HG02571 (cell line): ENCODE data around the gene PDE8A.

Experiments
- ATAC-seq: cut with Tn5 transposase; IDR thresholded peaks from one replicate; pipeline ENCODE4 v1.9.1; 2021; ENCODE audit warnings: mild to moderate bottlenecking, moderate library complexity; ENCODE audit not compliant: unreplicated experiment

PDE8A gene

DNA sequence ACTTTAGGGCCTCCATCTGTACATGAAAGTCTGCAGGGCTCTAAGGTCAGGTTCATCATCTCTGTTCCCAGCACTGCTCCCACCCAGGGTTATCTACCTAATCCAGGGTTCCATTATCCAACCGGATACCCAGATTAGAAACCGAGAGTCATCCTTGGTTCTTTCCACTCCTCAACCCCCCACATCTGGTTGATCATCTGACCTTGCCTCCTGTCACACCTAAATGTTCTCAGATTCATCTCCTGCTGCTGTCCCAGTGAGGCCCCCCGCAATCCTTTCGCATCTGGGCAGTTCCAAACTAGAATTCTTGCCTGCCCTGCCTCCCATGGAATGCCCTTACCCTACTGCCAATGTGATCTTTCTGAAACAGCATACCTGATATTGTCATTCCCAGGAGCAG lies 136.5 kb downstream of the PDE8A start:
- no peak for ATAC-seq

DNA sequence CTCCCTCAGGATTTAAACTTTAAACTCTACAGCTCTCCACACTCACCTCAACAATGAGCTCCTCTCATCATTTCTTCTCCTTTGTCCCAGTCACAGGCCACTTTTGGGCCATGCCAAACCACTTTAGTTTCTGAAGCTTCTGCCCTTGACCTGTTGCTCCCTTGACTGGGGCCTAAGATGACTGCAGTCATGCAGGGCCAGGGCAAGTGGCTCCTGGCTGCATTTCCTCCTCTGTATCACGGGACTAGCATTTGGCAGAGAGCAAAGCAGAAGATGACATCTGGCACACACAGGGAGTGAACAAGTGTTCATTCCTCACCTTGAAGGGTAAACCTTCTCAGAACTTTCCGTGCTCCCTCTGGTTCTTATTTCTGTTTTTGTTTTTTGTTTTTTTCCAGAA lies 136.9 kb downstream of the PDE8A start:
- ATAC-seq, result no peak

DNA sequence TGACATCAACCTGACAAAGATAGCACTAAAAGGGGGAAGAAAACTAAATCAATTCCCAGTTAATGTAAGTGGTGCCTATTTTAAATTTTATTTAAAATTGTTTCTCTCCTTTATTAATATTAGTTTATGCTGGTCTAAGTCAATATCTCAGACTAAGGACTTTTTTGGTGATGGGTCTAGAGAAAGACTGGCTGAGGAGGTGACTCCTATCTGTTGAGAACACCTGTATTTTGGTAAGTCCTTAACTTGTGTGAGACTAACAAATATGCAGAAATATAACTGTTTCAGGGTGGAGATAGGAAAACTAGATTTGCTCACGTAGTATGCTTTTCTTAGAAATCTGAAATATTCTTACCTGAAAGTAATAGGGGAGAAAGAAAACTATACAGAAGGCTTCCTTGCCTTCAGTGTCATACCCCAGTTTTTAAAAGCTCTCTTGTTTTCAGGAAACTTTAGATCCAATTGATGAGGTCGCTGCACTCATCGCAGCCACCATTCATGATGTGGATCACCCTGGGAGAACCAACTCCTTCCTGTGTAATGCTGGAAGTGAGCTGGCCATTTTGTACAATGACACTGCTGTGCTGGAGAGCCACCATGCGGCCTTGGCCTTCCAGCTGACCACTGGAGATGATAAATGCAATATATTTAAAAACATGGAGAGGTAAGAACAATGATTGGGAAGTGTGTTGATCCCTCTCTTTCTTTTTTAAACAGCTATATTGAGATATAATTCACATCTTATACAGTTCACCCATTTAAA lies 138.9 kb downstream of the PDE8A start:
- ATAC-seq, result no peak

DNA sequence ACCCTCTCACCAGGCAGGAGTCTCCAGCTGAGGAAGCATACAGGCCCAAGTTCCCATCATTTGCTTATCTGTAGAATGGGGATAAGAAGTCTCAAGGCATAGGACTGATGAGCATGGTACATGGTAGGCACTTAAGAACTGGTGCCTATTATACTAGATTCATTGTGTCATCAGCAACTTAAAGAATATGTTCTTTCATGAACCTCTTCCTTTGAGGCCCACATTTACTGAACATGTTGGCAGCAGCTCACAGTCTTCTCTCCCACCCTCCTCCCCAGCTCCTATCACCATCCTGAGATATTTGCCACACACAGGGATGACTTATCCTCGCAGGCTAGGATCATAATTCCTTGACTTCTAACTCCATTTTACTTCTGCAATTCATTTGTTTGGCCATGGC lies 142.5 kb downstream of the PDE8A start:
- no peak for ATAC-seq

DNA sequence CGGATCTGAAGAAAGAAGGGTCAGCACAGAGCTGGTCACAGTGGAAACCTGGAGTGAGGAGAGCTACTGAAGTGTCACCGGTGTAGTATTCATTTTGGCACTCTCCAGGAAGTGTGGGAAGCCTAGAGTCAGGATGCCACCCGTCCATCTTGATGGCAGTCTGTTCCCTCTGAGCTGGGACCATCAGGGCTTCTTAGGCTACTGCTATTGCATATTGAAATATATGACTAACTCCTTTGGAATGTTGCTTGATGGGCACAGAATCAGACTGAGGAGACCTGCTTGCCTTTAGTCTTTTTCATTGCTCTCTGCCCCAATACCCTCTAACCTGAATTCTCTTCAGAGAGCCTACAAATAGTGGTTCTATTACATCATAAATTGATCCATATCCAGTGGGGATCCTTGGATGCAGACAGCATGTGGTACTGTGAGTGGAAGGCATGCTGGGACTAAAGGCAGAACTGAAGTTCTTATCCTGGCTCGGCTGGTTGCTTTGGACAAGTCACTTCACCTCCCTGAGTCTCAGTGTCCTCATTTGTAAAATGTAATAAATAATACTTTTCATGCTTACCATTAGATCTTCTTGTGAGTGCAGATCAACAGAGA lies 143.5 kb downstream of the PDE8A start:
- no peak for ATAC-seq

DNA sequence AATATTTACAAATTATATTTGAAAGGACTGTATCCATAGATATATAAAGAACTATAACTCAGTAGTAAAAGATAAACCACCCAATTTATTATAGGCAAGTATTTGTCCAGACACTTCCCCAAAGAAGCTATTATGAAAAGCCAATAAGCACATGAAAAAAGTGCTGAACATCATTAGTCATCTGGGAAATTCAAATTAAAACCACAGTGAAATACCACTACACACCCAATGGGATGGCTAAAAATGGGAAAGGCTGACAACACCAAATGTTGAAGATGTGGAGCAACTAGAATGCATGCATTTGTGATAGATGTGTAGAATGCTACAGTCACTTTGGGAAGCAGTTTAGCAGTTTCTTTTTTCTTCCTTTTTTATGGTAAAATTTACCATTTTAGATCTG lies 147.0 kb downstream of the PDE8A start:
- no peak for ATAC-seq

DNA sequence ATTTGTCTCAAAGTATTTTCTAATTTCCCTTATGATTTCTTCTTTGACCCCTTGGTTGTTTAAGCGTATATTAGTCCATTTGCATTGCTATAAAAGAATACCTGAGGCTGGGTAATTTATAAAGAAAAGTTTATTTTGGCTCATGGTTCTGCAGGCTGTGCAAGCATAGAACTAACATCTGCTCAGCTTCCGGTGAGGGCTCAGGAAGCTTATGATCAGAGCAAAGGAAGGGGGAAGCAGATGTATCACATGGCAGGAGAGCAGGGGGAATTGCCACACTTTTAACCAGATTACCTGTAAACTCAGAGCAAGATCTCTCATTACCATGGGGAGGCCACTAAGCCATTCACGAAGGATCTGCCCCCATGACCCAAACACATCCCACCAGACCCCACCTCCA lies 148.2 kb downstream of the PDE8A start:
- ATAC-seq, result no peak

DNA sequence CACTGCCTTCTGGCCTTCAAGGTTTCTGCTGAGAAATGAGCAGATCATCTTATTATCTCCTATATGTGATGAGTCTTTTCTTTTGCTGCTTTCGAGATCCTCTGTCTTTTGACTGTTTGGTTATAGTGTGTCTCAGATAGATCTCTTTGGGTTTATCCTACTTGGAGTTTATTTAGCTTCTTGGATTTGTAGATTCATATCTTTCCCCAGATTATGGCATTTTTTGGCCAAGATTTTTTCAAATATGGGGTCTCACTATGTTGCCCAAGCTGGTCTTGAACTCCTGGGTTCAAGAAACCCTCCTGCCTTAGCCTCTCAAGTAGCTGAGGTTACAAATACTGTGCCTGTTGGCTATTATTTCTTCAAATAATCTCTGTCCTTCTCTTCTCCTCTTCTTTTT lies 150.3 kb downstream of the PDE8A start:
- no peak for ATAC-seq

DNA sequence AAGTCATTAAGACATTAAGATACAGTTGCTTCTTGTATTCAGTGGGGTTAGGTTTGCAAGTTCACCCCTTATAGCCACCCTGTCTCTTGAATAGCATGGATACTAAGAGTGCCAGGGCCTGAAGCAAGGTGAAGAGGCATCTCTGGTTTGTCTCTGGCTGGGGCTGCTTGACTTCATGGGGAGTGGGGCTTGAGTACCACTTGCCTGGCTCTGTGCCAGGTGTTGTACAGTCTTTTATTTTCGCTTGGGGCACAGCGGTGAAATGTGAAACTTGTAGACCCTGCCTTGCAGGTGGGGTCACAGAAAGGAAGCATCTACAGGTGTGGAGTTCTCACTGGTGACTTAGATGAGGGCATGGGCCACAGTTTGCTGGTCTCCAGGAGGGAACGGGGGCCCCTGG lies 152.1 kb downstream of the PDE8A start:
- no peak for ATAC-seq

DNA sequence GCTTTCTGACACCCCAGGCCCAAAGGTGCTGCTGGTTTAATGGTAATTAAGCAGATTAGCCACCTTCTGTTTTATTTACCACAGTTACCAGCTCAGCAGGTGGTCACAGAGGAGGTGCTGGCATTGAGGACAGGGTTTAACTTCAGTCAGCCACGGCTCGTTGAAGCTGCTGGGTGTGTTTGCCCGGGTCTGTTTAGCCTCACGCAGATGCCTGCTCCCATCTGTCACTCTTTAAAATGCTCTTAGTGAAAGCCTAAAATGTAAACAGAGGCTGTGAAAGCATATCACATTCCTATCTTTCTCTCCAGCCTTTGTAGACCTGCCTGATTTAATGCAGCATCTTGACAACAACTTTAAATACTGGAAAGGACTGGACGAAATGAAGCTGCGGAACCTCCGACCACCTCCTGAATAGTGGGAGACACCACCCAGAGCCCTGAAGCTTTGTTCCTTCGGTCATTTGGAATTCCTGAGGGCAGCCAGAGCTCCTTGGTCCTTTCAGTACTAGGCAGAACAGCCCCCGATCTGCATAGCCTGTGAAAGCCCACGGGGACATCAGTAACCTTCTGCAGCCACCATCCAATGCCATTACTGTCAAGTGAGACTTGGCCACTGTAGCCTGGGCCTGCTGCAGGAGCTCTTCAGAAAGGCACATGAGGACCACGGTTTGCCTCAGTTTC lies 156.0 kb downstream of the PDE8A start:
- ATAC-seq, result no peak

DNA sequence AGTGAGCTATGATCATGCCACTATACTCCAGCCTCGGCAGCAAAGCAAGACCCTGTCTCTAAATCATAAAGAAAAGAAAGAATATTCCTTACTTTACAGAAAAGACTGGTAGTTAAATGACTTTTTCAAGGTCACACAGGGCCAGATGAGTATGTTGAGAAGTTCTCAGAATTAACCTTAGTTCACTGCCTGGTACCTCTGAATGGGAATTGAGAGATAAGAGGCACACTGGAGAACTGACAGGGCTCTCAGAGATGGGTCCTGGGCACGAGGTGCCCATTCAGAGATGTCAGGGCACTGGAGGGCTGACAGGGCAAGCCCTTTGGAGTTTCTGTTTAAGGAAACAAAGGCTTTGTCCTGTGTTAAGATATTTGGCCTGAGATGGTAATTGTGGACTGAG lies 157.7 kb downstream of the PDE8A start:
- no peak for ATAC-seq

DNA sequence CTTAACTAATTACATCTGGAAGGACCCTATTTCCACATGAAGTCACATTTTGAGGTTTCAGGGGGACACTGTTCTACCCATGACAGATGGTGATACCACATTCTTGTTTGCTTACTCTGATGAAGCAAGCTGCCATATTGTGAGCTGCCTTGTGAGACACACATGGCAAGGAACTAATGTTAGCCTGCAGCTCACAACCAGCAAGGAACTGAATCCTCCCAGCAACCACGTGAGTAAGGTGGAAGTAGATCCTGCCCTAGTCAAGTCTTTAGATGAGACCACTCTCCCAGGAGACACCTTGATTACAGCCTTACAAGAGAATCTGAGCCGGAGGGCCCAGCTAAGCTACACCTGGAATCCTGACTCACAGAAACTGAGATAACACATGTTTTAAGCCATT lies 160.1 kb downstream of the PDE8A start:
- no peak for ATAC-seq

DNA sequence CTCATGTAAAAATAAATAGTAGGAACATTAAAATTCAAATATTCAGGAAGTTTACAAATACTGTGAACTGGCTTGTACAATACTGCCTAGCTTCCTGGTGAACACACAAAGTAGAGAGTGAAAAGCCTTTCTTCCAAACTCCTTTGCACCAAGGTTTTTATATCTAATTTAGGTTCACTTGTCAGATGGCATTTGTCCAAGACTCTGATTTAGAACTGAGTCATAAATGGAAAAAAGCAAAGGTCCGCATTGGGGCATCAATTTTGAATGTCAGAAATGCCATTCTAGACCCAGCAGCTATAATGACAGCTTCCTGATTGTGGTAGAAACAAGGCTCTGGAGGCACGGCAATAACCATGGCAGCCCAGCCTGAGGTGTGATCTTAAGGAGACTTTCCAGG lies 160.7 kb downstream of the PDE8A start:
- ATAC-seq, result no peak

DNA sequence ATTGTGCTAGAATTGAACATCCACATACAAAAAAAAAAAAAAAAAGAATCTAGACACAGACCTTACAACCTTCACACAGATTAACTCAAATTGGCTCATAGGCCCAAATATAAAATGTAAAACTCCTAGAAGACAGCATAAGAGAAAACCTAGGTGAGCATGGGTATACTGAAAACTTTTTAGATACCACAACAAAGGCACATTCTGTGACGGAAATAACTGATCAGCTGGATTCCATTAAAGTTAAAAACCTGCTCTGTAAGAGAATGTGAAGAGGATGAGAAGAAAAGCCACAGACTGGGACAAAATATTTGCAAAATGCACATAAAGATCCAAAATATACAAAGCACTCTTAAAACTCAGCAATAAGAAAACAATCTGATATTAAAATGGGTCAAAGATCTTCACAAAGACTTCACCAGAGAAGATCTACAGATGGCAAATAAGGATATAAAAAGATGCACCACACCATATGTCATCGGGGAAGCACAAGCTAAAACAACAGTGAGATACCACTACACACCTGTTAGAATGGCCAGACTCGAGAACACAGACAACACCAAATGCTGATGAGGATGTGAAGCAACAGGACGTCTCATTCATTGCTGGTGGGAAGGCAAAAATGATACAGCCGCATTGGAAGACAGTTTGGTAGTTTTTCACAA lies 167.9 kb downstream of the PDE8A start:
- ATAC-seq, result no peak

DNA sequence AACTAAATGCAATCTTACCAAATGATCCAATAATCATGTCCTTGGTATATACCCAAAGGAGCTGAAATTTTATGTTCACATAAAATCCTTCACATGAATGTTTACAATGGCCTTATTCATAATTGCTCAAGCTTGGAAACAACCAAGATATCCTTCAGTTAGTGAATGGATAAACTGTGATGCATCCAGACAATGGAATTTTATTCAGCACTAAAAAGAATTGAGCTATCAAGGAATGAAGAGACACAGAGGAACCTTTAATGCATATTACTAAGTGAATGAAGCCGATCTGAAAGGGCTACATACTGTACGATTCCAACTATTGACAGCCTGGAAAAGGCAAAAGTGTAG lies 168.4 kb downstream of the PDE8A start:
- ATAC-seq, result no peak

DNA sequence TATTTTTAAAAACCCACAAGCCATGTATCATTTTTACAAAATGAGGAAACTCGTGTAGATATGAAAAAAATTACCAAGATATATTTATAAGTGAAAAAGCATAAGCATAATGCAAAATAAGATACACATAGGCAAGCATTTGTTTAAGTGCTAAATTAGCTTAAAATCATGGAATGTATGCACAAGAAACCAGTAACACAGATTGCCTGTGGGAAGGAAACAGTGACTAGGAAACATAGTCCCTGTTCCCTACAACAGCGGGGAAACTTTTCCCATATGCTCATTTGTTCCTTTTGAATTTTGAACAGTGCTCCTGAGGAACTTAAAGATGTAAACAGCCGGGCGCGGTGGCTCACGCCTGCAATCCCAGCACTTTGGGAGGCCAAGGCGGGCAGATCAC lies 169.5 kb downstream of the PDE8A start:
- no peak for ATAC-seq

DNA sequence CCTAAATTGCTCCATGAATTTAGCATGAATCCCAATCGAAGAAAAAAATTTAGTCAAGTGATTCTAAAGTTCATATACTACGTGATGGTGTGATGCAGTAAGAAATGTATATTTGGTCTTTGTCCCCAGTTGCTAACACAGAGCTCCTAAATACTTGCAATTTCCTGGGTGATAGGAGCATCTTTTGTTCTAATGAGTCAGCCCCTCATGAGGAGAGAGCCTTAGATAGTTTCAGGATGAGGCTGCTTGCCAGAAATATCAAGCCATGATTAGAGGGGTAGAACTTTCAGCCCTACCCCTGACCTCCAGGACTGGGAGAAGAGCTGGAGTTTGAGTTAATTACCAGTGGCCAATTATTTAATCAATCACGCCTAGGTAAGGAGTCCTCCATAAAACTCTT lies 170.2 kb downstream of the PDE8A start:
- no peak for ATAC-seq

DNA sequence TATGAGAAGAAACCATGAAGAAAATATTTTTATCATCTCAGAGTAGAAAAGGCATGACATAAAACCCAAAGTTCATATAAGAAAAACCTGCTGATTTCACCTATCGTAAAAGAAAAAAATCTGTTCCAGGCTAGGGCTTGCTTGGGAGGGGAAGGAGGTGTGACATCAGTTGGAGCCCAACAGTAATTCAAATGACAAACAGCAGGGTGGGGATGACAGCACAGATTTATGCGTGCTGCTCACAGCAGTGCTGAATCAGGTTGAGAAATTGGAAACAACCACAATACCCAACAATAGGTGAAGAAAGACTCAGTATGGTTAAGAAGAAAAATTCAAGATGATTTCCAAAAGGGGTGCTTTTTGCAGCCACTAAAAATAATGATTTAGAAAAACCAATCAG lies 172.4 kb downstream of the PDE8A start:
- no peak for ATAC-seq

DNA sequence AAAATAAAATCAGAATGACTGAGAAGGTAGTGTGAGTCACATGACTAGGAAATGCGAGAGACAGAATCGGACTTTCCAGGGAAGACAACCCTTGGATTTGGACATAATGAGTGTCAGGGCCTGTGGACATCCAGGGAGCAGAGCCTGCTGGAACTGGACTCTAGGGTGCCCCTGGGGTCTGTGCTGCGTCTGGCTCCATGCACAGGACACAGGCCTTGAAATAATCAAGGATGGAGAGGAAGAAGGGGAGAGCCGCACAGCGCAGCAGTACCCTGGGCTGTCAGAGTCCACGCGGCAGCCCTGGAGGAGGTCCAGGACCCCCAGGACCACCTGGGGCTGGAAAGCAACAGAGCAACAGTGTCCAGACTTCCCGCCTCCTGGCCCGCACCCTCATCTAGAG lies 173.7 kb downstream of the PDE8A start:
- no peak for ATAC-seq

DNA sequence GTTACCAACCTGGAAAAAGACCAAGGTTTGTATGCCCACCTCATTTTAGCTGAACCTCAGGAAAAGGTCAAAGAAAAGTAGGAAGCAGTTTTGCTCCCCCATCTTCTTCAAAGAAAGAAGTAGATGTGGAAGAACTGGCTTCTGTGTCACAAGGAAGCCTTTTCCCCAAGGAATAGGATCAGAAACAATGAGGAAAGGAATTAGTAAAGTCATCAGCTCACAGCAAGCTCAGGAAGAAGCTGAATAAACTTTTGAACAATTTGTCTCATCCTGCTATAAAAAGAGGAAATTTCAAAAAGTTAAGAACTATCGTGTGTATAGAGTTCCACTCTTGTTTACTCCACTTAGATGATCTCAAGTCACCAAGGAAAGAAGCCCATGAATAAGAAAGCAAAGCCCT lies 174.2 kb downstream of the PDE8A start:
- no peak for ATAC-seq

DNA sequence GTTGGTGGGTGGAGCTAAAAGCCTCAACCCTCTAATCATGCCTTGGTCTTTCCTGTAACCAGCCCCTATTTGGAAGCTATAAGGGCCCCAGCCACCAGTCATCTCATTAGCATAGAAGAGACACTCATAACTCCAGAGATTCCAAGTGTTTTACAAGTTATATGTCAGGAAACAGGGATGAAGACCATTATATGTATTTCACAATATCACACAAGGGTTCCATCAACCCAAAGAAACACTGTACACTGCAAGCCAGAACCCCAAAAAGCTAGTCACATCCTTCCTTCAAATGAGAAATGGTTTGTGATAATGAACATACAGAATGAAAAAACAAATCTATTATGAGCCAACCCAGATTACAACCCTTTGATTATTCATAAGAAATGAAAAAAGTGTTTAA lies 175.7 kb downstream of the PDE8A start:
- no peak for ATAC-seq

DNA sequence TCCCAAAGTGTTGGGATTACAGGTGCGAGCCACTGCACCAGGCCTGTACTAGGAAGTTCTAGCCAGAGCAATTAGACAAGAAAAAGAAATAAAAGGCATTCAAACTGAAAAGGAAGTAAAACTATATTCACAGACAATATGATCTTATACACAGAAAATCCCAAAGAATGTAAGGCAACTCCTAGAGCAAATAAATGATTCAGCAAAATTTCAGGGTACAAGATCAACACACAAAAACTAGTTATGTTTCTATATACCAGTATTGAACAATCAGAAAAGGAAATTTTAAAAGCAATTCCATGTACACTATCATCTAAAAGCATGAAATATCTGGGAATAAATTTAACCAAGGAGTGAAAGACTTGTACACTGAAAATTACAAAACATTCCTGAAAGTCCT lies 180.6 kb downstream of the PDE8A start:
- no peak for ATAC-seq
